ENCODE data around the gene CEACAM16. TPM values are rescaled to one million over a fixed set of nuclear protein-coding genes. Genes with fewer than 3 reads are reported as not detected.

The CEACAM16 gene
- total and polyA plus RNA-seq, 9 of the 15 experiments (the other 6 are each of a cell fraction or from before 2014, with no cell fraction given), result not detected

GRCh38 chr19:44735011-44735410 is 36.1 kb downstream of the CEACAM16 start:
- Histone ChIP-seq H3K27me3 (ENCODE audit: control insufficient read depth in 2 of 2, insufficient read depth in 2 of 2, low read length in 2 of 2) (no peaks in the 10 kb centered on the region), H4K20me1 (replicated peaks; ENCODE audit: control insufficient read depth, insufficient read depth, low read length) (no peaks in the 10 kb centered on the region), H2AFZ (ENCODE audit: low read depth, low read length) (no peak overlapping the region), H3K4me3 (no peak overlapping the region), H3K4me2 (ENCODE audit: insufficient read depth, low read length) (no peak overlapping the region), H3K9ac (ENCODE audit: insufficient read depth in 1 of 2, low read depth in 2 of 2, low read length in 2 of 2) (no peak overlapping the region), H3K4me1 (replicated peaks in 1 of 2; ENCODE audit: control insufficient read depth in 2 of 2, insufficient read depth in 2 of 2, low read length in 2 of 2) (peaks cover 0 to 4% of the 10 kb centered on the region in 2 experiments; a peak in 3 of 5 replicates), H3K27ac (ENCODE audit: extremely low read depth, low read depth, low read length) (no peak overlapping the region), H3K9me1 (ENCODE audit: control insufficient read depth, insufficient read depth, low read length) (no peaks in the 10 kb centered on the region), H3K9me3 (replicated peaks; ENCODE audit: control insufficient read depth, insufficient read depth, low read depth, low read length) (no peaks in the 10 kb centered on the region), H3K79me2 (ENCODE audit: control insufficient read depth, insufficient read depth, low read length) (no peaks in the 10 kb centered on the region), H3K36me3 (ENCODE audit: control insufficient read depth, insufficient read depth, low read length) (no peaks in the 10 kb centered on the region)
- ChIA-PET CTCF (ENCODE audit: low intra/inter-chr PET ratio) (no interaction called here), POLR2A (no interaction called here)
- in situ Hi-C loops (cut with MboI), result no loop called here
- ATAC-seq (no peak), FAIRE-seq (no peak), DNase-seq (ENCODE audit: extremely low read depth in 1 of 4, low spot score in 3 of 4) (no peak)
- BruUV-seq (replicated peaks), result no TSS peak
- 37% methylated on average over 5 of the region's 5 CpGs for WGBS (ENCODE audit: insufficient coverage, low coverage, missing lambda C conversion rate)
- TF ChIP-seq, protein P1, sequence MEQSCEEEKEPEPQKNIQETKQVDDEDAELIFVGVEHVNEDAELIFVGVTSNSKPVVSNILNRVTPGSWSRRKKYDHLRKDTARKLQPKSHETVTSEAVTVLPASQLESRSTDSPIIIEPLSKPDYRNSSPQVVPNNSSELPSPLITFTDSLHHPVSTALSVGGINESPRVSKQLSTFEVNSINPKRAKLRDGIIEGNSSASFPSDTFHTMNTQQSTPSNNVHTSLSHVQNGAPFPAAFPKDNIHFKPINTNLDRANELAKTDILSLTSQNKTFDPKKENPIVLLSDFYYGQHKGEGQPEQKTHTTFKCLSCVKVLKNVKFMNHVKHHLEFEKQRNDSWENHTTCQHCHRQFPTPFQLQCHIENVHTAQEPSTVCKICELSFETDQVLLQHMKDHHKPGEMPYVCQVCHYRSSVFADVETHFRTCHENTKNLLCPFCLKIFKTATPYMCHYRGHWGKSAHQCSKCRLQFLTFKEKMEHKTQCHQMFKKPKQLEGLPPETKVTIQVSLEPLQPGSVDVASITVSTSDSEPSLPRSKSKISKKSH (CRISPR knock-in tag; IDR thresholded peaks at IDR 0.05), result no peak
- 0 out of 2 replicates have a peak, but pooled peaks have one; percentile 14 for TF ChIP-seq ARID1B (IDR thresholded peaks at IDR 0.05)
- TF ChIP-seq CXXC5 (CRISPR knock-in tag; IDR thresholded peaks at IDR 0.05), result no peak
- no peak for TF ChIP-seq RBM17 (IDR thresholded peaks at IDR 0.05; ENCODE audit: borderline replicate concordance, low read depth, low read length)
- TF ChIP-seq HEY1 (CRISPR knock-in tag; IDR thresholded peaks at IDR 0.05; ENCODE audit: borderline replicate concordance), result no peak
- TF ChIP-seq BDP1 (IDR thresholded peaks at IDR 0.05; ENCODE audit: insufficient read depth, insufficient read length), result no peak
- TF ChIP-seq JUN (IDR thresholded peaks at IDR 0.05; ENCODE audit: borderline replicate concordance, low read depth, low read length), result peak; percentile 22; the same call in 1 of the 2 replicates
- no peak for TF ChIP-seq JUN (CRISPR knock-in tag; IDR thresholded peaks at IDR 0.05; ENCODE audit: borderline replicate concordance)
- peak; percentile 72 for TF ChIP-seq TBP (optimal IDR thresholded peaks at IDR 0.05; ENCODE audit: low read depth, low read length)
- TF ChIP-seq RCOR1 (IDR thresholded peaks at IDR 0.05; ENCODE audit: borderline replicate concordance in 1 of 2, low read depth in 2 of 2, low read length in 2 of 2), result peak in 1 of 2 experiments; percentile 34; a peak in 1 of 4 replicates
- TF ChIP-seq, protein P2, sequence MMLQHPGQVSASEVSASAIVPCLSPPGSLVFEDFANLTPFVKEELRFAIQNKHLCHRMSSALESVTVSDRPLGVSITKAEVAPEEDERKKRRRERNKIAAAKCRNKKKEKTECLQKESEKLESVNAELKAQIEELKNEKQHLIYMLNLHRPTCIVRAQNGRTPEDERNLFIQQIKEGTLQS (IDR thresholded peaks at IDR 0.05), result peak; percentile 75; the same call in 1 of the 2 replicates
- TF ChIP-seq, protein P2 (CRISPR knock-in tag; conservative IDR thresholded peaks at IDR 0.05), result no peak
- TF ChIP-seq JUND (IDR thresholded peaks at IDR 0.05; ENCODE audit: borderline replicate concordance, low read depth, low read length), result peak; percentile 83
- peak; percentile 57; the same call in 1 of the 3 replicates for TF ChIP-seq JUND (tag; IDR thresholded peaks at IDR 0.05; ENCODE audit: borderline replicate concordance, low read depth, low read length)
- peak; percentile 80 for TF ChIP-seq FOSL1 (tag; conservative IDR thresholded peaks at IDR 0.05)
- intact Hi-C loops (cut with micrococcal nuclease), result no loop called here
